ENCODE measurements around the gene MFAP5.

MFAP5 gene

GRCh38 chr12:8662593-8662992 lies at the start of gene MFAP5:
TSS of gene MFAP5 (minus strand) at chr12:8662826. CDS start at chr12:8662104, 722 bp downstream.
- TF ChIP-seq CTCF (IDR thresholded peaks at IDR 0.05), result no peak

GRCh38 chr12:8709124-8709830 lies 46.7 kb upstream of the MFAP5 start:
- no peak for TF ChIP-seq CTCF (IDR thresholded peaks at IDR 0.05)

GRCh38 chr12:8702159-8702558 lies 39.5 kb upstream of the MFAP5 start:
- TF ChIP-seq CTCF (IDR thresholded peaks at IDR 0.05), result no peak

GRCh38 chr12:8701046-8701660 lies 38.5 kb upstream of the MFAP5 start:
- no peak for TF ChIP-seq CTCF (IDR thresholded peaks at IDR 0.05)

GRCh38 chr12:8699714-8700113 lies 37.1 kb upstream of the MFAP5 start:
- TF ChIP-seq CTCF (IDR thresholded peaks at IDR 0.05), result no peak

- TF ChIP-seq CTCF (IDR thresholded peaks at IDR 0.05), result no peak
These were observed 36.3 kb upstream of the MFAP5 start for GRCh38 chr12:8698879-8699278.

GRCh38 chr12:8698132-8698851 lies 35.7 kb upstream of the MFAP5 start:
- no peak for TF ChIP-seq CTCF (IDR thresholded peaks at IDR 0.05)

All from LNCAP (cell line).